ENCODE results near the gene TMEM217. TPM values are rescaled to one million over a fixed set of nuclear protein-coding genes. Genes with fewer than 3 reads are reported as not detected.
A peak's percentile ranks its signal among the peaks of the same experiment; 100 is the strongest.

TMEM217 gene
- total and polyA plus RNA-seq, 2 experiments from 2014 or later, result 1.3 to 4.5 TPM

DNA sequence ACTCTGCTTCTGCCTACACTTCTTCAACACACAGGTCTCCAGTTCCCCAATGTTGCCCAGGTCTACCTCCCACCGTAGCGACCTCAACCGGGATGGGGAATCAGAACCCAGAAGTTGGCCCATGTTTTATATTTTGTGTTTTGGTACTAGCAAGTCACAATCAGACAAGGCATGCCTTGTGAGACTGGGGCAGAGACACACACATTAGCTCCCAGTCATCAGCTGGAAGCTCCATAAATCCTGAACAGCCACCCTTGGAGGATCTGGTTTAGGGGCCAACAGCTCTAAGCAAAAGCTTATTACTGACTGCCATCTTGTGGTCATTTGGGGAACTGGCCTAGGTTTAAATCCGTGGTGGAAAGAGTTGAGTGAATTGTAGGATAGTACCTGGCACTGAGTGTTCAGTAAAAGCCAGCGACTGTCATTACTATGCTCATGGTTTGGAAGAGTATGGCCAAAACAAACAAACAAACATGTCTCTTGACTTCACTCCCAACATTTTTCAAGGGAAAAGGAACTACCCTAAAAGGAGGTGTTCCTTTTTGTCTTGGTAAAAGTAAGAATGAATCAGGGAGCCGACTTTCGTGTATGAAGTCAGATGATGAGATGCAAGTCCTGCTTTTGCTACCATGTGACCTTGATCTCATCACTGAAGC, 47.5 kb downstream of the TMEM217 start:
- no peak overlapping the region for H3K4me3 ChIP-seq
- H3K4me1 ChIP-seq (ENCODE audit: low read depth), result no peaks in the 10 kb centered on the region
- peak; percentile 92 for TF ChIP-seq CTCF (IDR thresholded peaks at IDR 0.05; ENCODE audit: low read depth, low read length)
- peak; percentile 87 to 90 for DNase-seq (ENCODE audit: low read depth in 1 of 2, low spot score in 1 of 2)
- no peaks in the 10 kb centered on the region for H3K27me3 ChIP-seq
- no peak overlapping the region for H3K27ac ChIP-seq
- H3K36me3 ChIP-seq, result no peaks in the 10 kb centered on the region
- no peaks in the 10 kb centered on the region for H3K9me3 ChIP-seq (ENCODE audit: low read depth)

GRCh38 chr6:37209461-37210205, 48.3 kb downstream of the TMEM217 start:
- Histone ChIP-seq H3K36me3 (no peaks in the 10 kb centered on the region), H3K4me1 (ENCODE audit: low read depth) (no peaks in the 10 kb centered on the region), H3K27ac (no peak overlapping the region), H3K4me3 (no peak overlapping the region), H3K27me3 (no peaks in the 10 kb centered on the region), H3K9me3 (ENCODE audit: low read depth) (no peaks in the 10 kb centered on the region)
- no peak for TF ChIP-seq CTCF (IDR thresholded peaks at IDR 0.05; ENCODE audit: low read depth, low read length)
- no peak for DNase-seq (ENCODE audit: low read depth in 1 of 2, low spot score in 1 of 2)

- no peaks in the 10 kb centered on the region for H3K4me1 ChIP-seq (ENCODE audit: low read depth)
- no peaks in the 10 kb centered on the region for H3K9me3 ChIP-seq (ENCODE audit: low read depth)
- no peaks in the 10 kb centered on the region for H3K27me3 ChIP-seq
- no peak for DNase-seq (ENCODE audit: low read depth in 1 of 2, low spot score in 1 of 2)
- H3K4me3 ChIP-seq, result no peak overlapping the region
- TF ChIP-seq CTCF (IDR thresholded peaks at IDR 0.05; ENCODE audit: low read depth, low read length), result no peak
- H3K27ac ChIP-seq, result no peak overlapping the region
- H3K36me3 ChIP-seq, result no peaks in the 10 kb centered on the region
Observed at GRCh38 chr6:37208793-37209192, 49.2 kb downstream of the TMEM217 start.

- peak; percentile 77 to 88 for DNase-seq (ENCODE audit: low read depth in 1 of 2, low spot score in 1 of 2)
- Histone ChIP-seq H3K36me3 (no peaks in the 10 kb centered on the region), H3K4me3 (no peak overlapping the region), H3K9me3 (ENCODE audit: low read depth) (no peaks in the 10 kb centered on the region), H3K27me3 (no peaks in the 10 kb centered on the region), H3K27ac (no peak overlapping the region), H3K4me1 (ENCODE audit: low read depth) (no peaks in the 10 kb centered on the region)
- peak; percentile 93 for TF ChIP-seq CTCF (IDR thresholded peaks at IDR 0.05; ENCODE audit: low read depth, low read length)
Observed at GRCh38 chr6:37207903-37208456, 50.0 kb downstream of the TMEM217 start.

- Histone ChIP-seq H3K4me3 (no peak overlapping the region), H3K27ac (no peak overlapping the region), H3K9me3 (ENCODE audit: low read depth) (no peaks in the 10 kb centered on the region), H3K4me1 (ENCODE audit: low read depth) (no peaks in the 10 kb centered on the region), H3K36me3 (no peaks in the 10 kb centered on the region), H3K27me3 (no peaks in the 10 kb centered on the region)
- DNase-seq (ENCODE audit: low read depth in 1 of 2, low spot score in 1 of 2), result no peak
- TF ChIP-seq CTCF (IDR thresholded peaks at IDR 0.05; ENCODE audit: low read depth, low read length), result no peak
Observed at GRCh38 chr6:37206622-37207021, 51.3 kb downstream of the TMEM217 start.
